Left lobe of liver (tissue), 2 donors: ENCODE measurements around the gene NRP1. TPM values are rescaled to one million over a fixed set of nuclear protein-coding genes. Genes with fewer than 3 reads are reported as not detected.

Experiments used
- ATAC-seq: fragments of 200-7000 bp; cut with Tn5 transposase; one replicate; pipeline ENCODE4 v1.9.1; 2020; ENCODE audit warnings: mild to moderate bottlenecking, moderate library complexity
- DNase-seq: peaks from one replicate; pipeline ENCODE4 v3.0.0-alpha.2; 2020; ENCODE audit warnings: low spot score
- total RNA-seq: library from RNA; stranded (reverse); gene quantifications from one replicate; pipeline ENCODE4 v1.2.1, GENCODE V29; 2021
- donor health status: DM: no; HTN: no; CAD: no; lungs with moderate emphysema.
- donor health status: DM: no; HTN: yes; CAD: no.

Gene NRP1
- total RNA-seq, 1 donor from 2014 or later, result 20.6 TPM

GRCh38 chr10:33193057-33193700 is 141.3 kb downstream of the NRP1 start:
- DNase-seq (peak; percentile 79), ATAC-seq (peak; percentile 82)

GRCh38 chr10:33192190-33192589 is 142.3 kb downstream of the NRP1 start:
- ATAC-seq (no peak), DNase-seq (no peak)

GRCh38 chr10:33190406-33190805 is 144.1 kb downstream of the NRP1 start:
- DNase-seq (no peak), ATAC-seq (no peak)

- ATAC-seq, result no peak
- DNase-seq, result no peak
These were observed 144.7 kb downstream of the NRP1 start for GRCh38 chr10:33189808-33190207.

GRCh38 chr10:33189363-33189762 is 145.1 kb downstream of the NRP1 start:
- DNase-seq (no peak), ATAC-seq (no peak)

GRCh38 chr10:33187427-33187999 is 147.0 kb downstream of the NRP1 start:
- DNase-seq, result no peak
- no peak for ATAC-seq

GRCh38 chr10:33186150-33186549 is 148.3 kb downstream of the NRP1 start:
- DNase-seq (no peak), ATAC-seq (no peak)

GRCh38 chr10:33183655-33184054 is 150.8 kb downstream of the NRP1 start:
- ATAC-seq, result no peak

GRCh38 chr10:33180921-33181320 is 153.5 kb downstream of the NRP1 start:
- ATAC-seq (no peak), DNase-seq (no peak)

More at GRCh38 chr10:33183655-33184054, 150.8 kb downstream of the NRP1 start:
- DNase-seq, result no peak

GRCh38 chr10:33180390-33180789 is 154.1 kb downstream of the NRP1 start:
- DNase-seq, result no peak
- peak; percentile 52 for ATAC-seq

GRCh38 chr10:33179067-33179466 is 155.4 kb downstream of the NRP1 start:
- no peak for ATAC-seq
- no peak for DNase-seq

- ATAC-seq, result no peak
These were observed 156.3 kb downstream of the NRP1 start for GRCh38 chr10:33178026-33178755.

GRCh38 chr10:33176688-33177087 is 157.8 kb downstream of the NRP1 start:
- ATAC-seq, result no peak
- DNase-seq, result no peak

More at GRCh38 chr10:33178026-33178755, 156.3 kb downstream of the NRP1 start:
- DNase-seq, result no peak

- ATAC-seq, result no peak
- no peak for DNase-seq
These were observed 159.6 kb downstream of the NRP1 start for GRCh38 chr10:33174674-33175434.

- ATAC-seq (no peak), DNase-seq (no peak)
These were observed 168.6 kb downstream of the NRP1 start for GRCh38 chr10:33165911-33166310.

- DNase-seq (no peak), ATAC-seq (no peak)
These were observed 170.3 kb downstream of the NRP1 start for GRCh38 chr10:33164060-33164709.

GRCh38 chr10:33162248-33162575 is 172.3 kb downstream of the NRP1 start:
- DNase-seq (no peak), ATAC-seq (peak; percentile 88)

- DNase-seq (no peak), ATAC-seq (peak; percentile 20)
These were observed 172.8 kb downstream of the NRP1 start for GRCh38 chr10:33161550-33162247.

GRCh38 chr10:33160151-33160550 is 174.3 kb downstream of the NRP1 start:
- DNase-seq (no peak), ATAC-seq (no peak)

- ATAC-seq (no peak), DNase-seq (no peak)
These were observed 177.4 kb downstream of the NRP1 start for GRCh38 chr10:33157103-33157502.
